Measurements from ENCODE around the gene WNT6.

The WNT6 gene

DNA sequence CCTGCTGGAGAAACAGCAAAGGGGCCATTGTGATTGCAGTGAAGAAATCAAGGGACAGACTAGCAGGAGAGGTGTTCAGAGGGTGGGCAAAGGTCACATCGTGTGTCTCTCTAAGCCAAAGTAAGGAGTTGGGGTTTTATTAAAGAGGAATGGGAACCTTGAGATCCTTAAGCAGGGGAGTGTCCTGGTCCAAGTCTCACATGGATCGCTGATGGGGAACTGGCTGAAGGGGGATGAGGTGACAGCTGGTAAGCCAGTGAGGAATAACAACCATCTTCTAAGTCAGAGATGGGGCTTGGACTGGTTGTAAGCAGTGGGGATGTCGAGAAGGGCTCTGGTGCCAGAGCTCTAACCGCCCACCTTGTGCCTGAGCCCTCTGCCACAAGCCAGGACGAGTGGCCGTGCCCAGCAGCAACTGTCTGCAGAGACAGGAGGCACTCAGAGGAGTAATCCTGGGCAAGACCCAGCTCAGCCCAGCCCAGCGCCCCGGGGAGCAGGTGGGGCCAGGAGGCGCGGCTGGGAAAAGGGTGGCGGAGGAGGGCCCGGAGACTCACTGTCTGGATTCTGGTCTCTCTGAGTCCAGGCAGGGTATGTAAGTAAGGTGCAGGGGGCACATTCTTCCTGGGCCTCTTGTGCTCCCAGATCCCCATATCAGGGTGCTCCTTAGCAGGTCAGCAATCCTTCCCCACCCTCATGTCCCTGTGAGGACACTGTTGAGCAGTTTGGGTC, 34.7 kb downstream of the WNT6 start:
- DNase-seq, result no peak

DNA sequence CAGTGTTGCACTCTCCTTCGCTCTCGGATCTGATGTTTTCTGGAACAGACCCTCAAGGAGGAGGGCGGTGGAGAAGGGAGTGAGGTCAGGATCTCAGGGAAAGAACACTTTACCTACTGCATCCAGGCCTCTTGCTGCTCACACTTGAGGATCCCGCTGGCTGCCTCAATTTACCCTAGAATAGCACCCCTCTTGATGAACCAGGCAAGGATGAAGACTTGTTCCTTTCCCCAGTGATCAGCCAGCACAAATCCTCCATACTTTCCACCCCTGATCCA, 35.2 kb downstream of the WNT6 start:
- no peak for DNase-seq

DNA sequence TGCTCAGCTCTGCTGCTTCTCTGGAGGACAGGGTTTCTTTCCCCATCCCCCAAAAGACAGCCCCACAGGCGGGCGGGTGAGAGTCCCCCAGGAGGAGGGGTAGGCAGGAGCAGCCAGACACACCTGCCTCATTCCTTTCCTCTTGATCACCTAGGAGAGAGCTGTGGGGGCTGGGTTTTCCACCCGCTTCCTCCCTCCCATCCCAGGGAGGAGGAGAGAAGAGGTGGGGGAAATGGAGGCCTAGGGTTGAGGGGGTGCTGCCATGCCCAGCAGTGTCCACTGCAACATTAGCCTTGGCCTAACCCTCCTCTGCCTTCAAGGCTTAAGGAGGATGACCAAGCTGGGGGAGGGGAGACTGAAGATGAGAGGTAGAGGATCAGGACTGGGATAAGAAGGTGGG, 35.7 kb downstream of the WNT6 start:
- no peak for DNase-seq

DNA sequence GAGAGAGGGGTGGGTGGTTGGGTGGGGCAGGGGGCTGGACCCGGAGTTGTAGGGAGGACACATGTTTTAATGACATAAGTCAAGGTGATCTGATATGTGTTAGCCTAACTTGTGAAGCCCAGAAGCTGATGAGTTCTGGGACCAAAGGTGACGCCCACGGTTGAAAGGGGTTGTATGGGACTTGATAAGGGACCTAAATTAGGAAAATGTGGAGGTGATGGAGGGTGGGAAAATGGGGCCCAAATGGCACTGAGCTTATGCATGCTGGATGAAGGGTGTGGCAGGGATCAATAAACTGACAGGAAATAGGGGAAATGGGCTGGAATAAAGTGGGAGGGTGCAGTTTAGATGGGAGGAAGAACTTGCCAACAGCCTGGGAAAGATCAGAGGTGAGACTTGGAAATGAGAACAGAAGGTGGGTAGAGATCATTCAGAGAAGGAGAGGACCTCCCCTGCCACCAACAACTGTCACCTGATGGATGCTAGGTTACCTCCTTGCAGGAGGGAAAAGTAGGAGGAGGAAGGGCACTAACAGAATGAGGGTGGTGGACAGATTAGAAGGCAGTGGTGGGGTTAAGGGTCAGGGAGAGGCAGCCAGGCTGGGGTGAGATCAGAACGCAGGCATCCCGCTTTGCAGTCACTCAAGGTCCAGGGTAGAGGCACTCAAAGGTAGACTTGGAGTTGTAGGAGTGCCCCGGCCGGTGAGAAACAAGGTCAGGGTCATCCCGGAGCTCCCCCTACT, 36.3 kb downstream of the WNT6 start:
- DNase-seq, result no peak

DNA sequence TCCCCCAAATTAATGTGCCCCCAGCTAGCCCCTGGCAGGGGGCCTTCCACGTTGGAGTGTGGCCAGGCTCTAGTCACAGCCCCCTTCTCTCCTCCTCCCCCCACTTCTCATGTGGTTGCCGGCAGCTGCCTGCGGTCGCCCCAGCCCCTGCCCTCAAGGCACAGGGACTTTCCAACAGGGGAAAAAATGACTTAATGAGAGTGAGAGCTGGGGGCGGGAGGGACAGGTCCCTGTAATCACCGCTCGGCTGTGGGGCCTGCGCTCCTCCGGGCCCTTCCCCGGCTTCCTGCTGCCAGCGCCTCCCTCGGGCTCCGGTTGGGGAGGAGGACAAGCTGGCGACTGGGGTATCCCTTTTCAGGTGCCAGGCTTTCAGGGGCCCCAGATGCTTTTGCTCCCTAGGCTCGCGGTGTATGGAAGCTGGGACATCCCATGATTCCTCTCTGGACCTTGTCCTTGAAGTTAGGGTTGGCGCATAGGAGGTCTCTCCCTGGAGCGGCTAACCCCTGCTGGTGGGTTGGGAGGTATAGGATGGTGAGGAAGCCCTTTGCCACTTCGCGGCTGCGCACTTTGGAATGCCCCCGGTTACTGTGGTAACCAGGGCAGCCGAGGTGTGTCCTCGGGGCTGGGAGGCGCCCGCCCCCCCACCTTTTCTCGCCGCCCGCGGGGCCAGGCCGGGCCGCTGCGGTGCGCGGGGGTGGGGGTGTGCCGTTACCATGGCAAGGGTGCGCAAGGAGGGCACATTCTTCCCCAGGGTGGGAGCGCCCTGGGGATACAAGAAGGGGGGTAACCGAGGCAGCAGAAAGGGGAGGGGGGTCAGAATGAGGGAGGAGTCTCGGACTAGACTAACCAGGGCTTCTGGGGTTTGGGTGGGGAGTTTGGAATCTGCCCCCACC, 37.1 kb downstream of the WNT6 start:
- DNase-seq, result no peak

DNA sequence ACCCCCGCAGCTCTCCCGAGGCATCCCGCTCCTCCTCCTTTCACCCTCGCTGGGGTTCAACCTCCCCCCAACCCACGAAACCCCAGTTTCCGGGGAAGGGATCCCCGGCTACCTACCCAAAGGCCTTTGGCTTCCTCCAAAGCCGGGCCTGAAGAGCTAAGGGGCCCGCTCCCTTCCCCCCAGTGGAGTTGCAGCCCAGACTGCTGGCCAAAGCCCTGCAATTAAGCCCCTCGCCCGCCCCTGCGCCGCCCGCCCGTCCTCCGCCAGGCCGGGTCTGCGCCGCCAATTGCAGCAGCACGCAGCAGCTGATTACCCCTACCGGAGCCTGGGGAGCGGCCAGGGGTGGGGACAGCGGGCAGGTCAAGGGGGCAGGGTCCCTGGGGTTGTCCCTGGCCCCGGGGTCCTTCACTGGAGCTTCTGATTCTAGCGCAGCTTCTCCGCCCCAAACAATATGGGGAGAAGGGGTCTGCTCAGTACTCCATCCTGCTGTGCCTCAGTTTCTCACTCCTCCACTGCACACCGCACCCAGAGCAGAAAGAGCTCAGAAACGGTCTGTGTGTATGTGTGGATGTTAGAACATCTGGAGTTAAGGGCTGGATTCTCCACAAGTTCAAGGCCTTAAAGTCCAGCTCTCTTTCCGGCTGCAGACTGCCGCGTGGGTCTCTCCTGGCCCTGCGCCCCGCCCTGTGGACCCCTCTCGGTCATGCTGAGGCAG, 37.9 kb downstream of the WNT6 start:
- no peak for DNase-seq

DNA sequence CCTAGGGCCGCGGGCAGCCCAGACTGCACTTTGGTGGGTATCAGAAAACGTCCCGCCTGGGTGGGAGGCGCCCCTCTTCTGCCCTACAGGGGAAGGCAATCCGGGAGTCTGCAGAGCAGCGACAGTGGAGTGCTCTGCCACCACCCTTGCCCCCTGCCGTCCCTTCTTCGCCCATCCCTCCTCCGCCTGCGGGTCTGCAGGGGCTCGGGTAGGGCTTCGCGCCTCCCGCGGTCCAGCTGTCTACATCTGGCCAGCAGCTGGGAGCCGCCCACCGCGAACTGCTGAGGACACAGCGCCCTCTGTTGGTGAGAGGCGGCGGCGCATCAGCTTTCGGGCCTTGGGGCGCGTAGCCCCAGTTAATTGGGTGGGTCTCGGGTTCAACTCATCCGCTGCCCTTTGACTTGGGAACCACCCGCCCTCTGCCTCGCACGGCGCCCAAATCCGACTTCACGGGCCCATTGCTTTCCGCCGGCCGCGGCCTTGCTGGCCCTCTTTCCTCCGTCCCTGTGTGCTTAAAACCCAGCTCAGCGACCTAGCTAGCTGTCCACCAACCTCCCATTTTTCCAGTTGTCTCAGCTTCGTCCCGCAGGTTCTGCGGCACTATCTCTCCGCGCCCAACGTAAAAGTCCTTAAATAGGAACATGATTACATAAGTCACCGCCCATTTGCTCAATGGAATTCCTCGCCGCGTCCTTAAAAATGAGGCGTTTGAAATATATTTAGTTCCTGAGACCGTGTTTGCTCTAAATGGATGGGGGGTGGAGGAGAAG, 38.7 kb downstream of the WNT6 start:
- DNase-seq, result peak; percentile 40

DNA sequence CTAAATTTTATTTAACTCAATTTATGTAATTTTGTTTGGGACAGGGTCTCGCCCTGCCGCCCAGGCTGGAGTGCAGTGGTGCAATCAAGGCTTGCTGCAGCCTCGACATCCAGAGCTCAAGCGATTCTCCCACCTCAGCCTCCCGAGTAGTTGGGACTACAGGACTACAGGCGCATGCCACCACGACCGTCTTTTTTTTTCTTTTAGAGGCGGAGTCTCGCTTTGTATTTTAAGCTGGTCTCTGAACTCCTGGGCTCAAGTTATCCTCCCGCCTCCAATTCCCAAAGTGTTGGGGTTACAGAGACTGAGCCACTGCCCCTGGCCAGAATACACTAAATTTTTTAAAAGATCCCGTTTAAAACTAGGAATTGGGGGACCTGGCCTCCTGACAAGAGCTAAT, 39.5 kb downstream of the WNT6 start:
- DNase-seq, result no peak

DNA sequence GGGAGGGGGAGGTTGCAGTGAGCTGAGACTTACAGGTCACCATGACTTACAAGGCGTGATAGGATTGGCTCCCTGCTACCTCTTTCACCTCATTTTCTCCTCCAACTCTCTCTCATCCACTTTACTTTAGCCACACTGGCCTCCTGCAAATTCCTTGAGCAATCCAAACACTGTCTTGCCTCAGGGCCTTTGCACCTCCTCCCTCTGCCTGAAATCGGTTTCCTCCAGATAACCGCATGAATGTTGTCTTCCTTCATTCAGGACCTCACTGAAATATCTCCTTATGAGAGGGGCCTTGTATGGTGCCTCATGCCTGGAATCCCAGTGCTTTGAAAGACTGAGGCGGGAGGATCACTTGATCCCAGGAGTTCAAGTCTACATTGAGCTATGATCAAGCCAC, 42.8 kb downstream of the WNT6 start:
- no peak for DNase-seq

DNA sequence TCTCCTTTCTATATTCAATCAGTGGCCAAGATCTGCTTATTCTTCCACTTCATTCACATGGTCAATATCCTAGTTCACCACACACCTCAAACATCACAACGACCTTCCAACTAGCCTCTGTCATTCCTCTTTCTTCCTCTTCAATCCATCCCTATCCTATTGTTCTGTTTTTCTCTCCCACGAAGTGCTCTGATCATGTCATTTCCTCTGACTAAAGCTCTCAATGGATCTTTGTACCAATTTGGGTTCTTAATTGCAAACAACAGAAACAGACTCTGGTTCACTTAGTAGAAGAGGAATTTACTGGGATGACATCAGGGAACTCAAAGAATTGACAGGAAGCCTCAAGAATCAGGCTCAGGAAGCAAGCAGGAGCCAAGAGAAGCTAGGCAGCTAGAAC, 44.6 kb downstream of the WNT6 start:
- no peak for DNase-seq

DNA sequence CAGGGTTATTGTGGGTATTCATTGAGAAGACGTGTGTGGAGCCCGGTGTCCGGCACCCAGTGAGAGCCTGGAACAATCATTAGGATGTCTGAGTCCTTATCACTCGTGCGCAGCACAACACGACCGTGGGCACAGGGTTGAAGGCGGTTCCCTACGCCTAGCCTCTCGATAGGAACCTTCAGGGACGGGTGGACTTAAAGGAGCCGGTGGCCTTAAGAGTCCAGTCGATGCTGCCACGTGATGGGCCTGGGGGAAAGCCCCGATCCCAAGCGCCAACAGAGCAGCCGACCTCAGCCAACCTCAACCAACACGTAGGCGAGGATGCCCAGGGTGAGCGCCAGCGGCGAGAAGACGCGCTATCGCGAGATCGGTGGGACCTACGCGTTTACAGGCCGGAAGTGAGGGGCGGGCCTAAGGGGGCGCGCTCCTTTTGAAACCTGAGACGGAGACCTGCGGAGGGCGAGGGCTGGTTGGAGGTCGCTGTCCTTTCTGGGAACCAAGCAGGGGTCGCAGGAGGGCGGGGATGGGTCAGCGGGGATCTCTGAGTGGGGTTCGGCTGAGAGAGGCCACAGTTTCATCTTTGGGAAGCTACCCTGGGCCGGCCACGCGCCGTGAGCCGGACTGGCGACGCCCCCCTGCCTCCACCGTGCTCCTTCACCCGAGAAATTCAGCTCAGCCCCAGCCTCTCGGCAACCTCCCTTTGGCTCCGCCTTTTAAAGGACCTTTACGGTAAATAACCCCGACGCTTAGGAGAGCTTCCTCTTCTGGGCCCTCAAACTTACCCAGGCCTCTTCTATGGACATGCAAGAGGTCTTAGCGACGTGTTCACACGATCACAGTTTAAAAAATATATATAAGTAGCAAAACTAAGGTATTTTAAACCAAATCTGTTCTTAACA, 49.4 kb downstream of the WNT6 start:
- peak; percentile 51 for DNase-seq

DNA sequence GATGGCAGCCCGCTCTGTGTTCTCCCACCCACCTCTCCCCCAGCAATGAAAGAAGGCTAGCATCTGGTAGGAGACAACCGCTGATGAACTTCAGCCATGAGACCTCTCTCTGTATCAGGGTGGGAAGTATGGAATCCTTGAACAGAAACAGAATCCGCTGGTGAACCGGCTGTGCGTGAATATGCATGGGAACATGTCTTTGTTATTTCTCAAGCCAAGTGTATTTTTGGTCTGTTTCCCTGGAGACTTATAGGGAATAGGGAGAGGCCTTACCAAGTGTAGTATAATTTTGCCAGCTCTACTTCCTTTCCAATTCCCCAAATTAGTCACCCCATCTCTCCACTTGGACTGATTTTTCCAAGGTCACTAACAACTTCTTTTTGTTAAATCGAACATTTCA, 51.1 kb downstream of the WNT6 start:
- DNase-seq, result no peak

DNA sequence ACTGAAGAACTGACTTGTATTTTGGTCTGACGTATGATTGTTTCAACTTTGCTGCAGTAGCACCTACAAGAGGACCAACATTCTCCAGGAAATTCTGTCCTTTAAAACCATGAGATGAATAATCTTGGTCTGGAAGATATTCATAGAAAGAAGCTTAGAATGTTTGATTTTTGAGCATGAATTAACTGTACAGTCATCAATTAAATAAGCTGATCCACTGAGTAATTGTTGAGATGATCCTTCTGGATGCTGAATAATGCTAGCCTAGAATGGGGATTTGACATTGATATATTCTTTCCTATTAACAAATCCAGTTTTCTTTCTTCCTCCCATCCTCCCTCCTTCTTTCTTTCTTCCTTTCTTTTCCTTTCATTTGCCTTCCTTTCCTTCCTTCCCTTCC, 60.9 kb downstream of the WNT6 start:
- no peak for DNase-seq

Data from midbrain (tissue), 1 donor.